K562 (cell line): Measurements from ENCODE around the gene PRKAR1A. TPM values are rescaled to one million over a fixed set of nuclear protein-coding genes. Genes with fewer than 3 reads are reported as not detected.

Experiments used
- ATAC-seq: fragments of 200-7000 bp; cut with Tn5 transposase; 3 replicates; pipeline ENCODE4 v1.9.1; 2020; ENCODE audit warnings: moderate library complexity
- BruUV-seq: library from RNA; stranded (reverse); fragments of 400-500 nt; replicated peaks from 2 replicates; lab custom pipeline; 2021; lab: Mats Ljungman, UMichigan
- CTCF ChIA-PET: fragments of 300-600 bp; formaldehyde crosslinking; extraction: SDS; loops from one replicate; lab custom pipeline; 2021; ENCODE audit warnings: low intra/inter-chr PET ratio; lab: Yijun Ruan, JAX
- POLR2A ChIA-PET: fragments of 300-600, 350-650 bp; sonication (Branson Sonifier 250); formaldehyde crosslinking; extraction: SDS; loops from one replicate; lab custom pipeline; 2021; ENCODE audit warnings: antibody characterized with exemption, inconsistent platforms; lab: Yijun Ruan, JAX
- DNase-seq, 4 experiments: peaks; one replicate each; pipeline versions ENCODE4 v3.0.0 to v3.0.0-alpha.2; 2011 to 2018; ENCODE audit warnings: low spot score in 3 of 4, mixed read lengths in 3 of 4; ENCODE audit errors: extremely low read depth in 1 of 4
- FAIRE-seq: peaks from 2 replicates; lab custom pipeline; 2011; peaks lifted over from hg19 to GRCh38; lab: Jason Lieb, UNC
- H2AFZ ChIP-seq: 2 replicates; pipeline ENCODE4 v1.6.0; 2011; ENCODE audit warnings: low read depth, low read length, control low read depth, inconsistent platforms
- H3K27ac ChIP-seq: fragments of 200-600 bp; 3 replicates; pipeline ENCODE4 v1.8.0; 2011; ENCODE audit warnings: low read depth, mild to moderate bottlenecking, control low read depth, inconsistent platforms, low read length, moderate library complexity, mixed read lengths; ENCODE audit errors: extremely low read depth
- H3K27me3 ChIP-seq, 2 experiments: fragments of 300-600 bp in 1 of 2; 2 replicates in 1 of 2; 3 replicates in 1 of 2; pipeline versions ENCODE4 v1.6.0 to v1.8.0; 2011; ENCODE audit warnings: inconsistent platforms in 2 of 2, low read length in 2 of 2, mild to moderate bottlenecking in 1 of 2, mixed read lengths in 1 of 2, moderate library complexity in 1 of 2; ENCODE audit not compliant: control insufficient read depth in 2 of 2, insufficient read depth in 2 of 2
- H3K36me3 ChIP-seq: fragments of 300-600 bp; 3 replicates; pipeline ENCODE4 v1.8.0; 2011; ENCODE audit warnings: mild to moderate bottlenecking, low read length, inconsistent platforms; ENCODE audit not compliant: control insufficient read depth, insufficient read depth
- H3K4me1 ChIP-seq, 2 experiments: fragments of 200-600 bp in 1 of 2; replicated peaks in 1 of 2; 2 replicates in 1 of 2; 3 replicates in 1 of 2; pipeline versions ENCODE4 v1.5.1 to v1.8.0; 2011; ENCODE audit warnings: inconsistent platforms in 2 of 2, low read length in 2 of 2, mild to moderate bottlenecking in 1 of 2, mixed read lengths in 1 of 2, moderate library complexity in 1 of 2; ENCODE audit not compliant: control insufficient read depth in 2 of 2, insufficient read depth in 2 of 2
- H3K4me2 ChIP-seq: 2 replicates; pipeline ENCODE4 v1.6.1; 2011; ENCODE audit warnings: low read length, control low read depth, inconsistent platforms, mixed read lengths; ENCODE audit not compliant: insufficient read depth
- H3K4me3 ChIP-seq: fragments of 200-600 bp; sonication (generic), shearing (Covaris generic); 2 replicates; pipeline ENCODE4 v1.5.1; 2016; ENCODE audit warnings: control low read depth, inconsistent platforms
- H3K79me2 ChIP-seq: fragments of 200-600 bp; 3 replicates; pipeline ENCODE4 v1.8.0; 2011; ENCODE audit warnings: low read length, inconsistent platforms; ENCODE audit not compliant: control insufficient read depth, insufficient read depth
- H3K9ac ChIP-seq, 2 experiments: 2 replicates each; pipeline versions ENCODE4 v1.6.0 to v1.6.1; 2011; ENCODE audit warnings: low read depth in 2 of 2, low read length in 2 of 2, control low read depth in 1 of 2, inconsistent platforms in 1 of 2, mild to moderate bottlenecking in 1 of 2, mixed read lengths in 1 of 2; ENCODE audit not compliant: insufficient read depth in 1 of 2
- H3K9me1 ChIP-seq: one replicate; pipeline ENCODE4 v1.6.0; 2011; ENCODE audit warnings: inconsistent platforms, mild to moderate bottlenecking, low read length, moderate library complexity; ENCODE audit not compliant: control insufficient read depth, insufficient read depth
- H3K9me3 ChIP-seq: replicated peaks from 2 replicates; pipeline ENCODE4 v1.5.1; 2011; ENCODE audit warnings: low read depth, low read length, inconsistent platforms; ENCODE audit not compliant: control insufficient read depth, insufficient read depth
- H4K20me1 ChIP-seq: replicated peaks from 2 replicates; pipeline ENCODE4 v1.6.1; 2011; ENCODE audit warnings: low read length, inconsistent platforms, mixed read lengths; ENCODE audit not compliant: control insufficient read depth, insufficient read depth
- FOXA1 ChIP-seq: fragments of 450-650 bp; IDR thresholded peaks from 2 replicates; pipeline ENCODE4 v1.6.1; 2016; ENCODE audit warnings: mild to moderate bottlenecking, borderline replicate concordance
- FOXA3 ChIP-seq, 2 experiments: fragments of 450-650 bp in 1 of 2; sonication (generic) in 1 of 2; formaldehyde crosslinking; IDR thresholded peaks in 1 of 2; conservative IDR thresholded peaks in 1 of 2; 2 replicates each; pipeline versions ENCODE4 v1.4.0 to v1.8.0; 2020 to 2022; ENCODE audit warnings: mild to moderate bottlenecking in 2 of 2, missing genetic modification reagents in 1 of 2
- MEIS2 ChIP-seq: fragments of 450-650 bp; IDR thresholded peaks from 2 replicates; pipeline ENCODE4 v1.6.1; 2014; ENCODE audit warnings: mild to moderate bottlenecking; ENCODE audit not compliant: partially characterized antibody
- MTF1 ChIP-seq: fragments of 250-450 bp; sonication (Bioruptor Pico); IDR thresholded peaks from 2 replicates; pipeline ENCODE4 v1.9.0; 2021; ENCODE audit warnings: moderate library complexity, mild to moderate bottlenecking, inconsistent platforms, borderline replicate concordance
- NEUROD1 ChIP-seq: fragments of 150-350 bp; IDR thresholded peaks from 2 replicates; pipeline ENCODE4 v1.6.1; 2014; ENCODE audit warnings: borderline replicate concordance, low read length, low read depth; ENCODE audit not compliant: partially characterized antibody
- PHB ChIP-seq: fragments of 250-450 bp; sonication (Bioruptor Pico); IDR thresholded peaks from 2 replicates; pipeline ENCODE4 v1.5.0; 2021
- whole genome bisulfite sequencing: fragments of 100-300 bp; shearing (Covaris generic); methylation state at CpG from one replicate; pipeline ENCODE4 v1.1.6; 2016; ENCODE audit warnings: low coverage, mixed read lengths; ENCODE audit not compliant: insufficient coverage; ENCODE audit errors: missing lambda C conversion rate; 5-methylcytosine and 5-hydroxymethylcytosine counted together
- in situ Hi-C: fragments of 300-500 bp; cut with MboI; formaldehyde crosslinking; loops from 4 replicates; pipeline ENCODE4 v1.15.0; 2018; ENCODE audit warnings: inconsistent platforms, mixed read lengths
- intact Hi-C: fragments of 100-400 bp; cut with micrococcal nuclease; formaldehyde crosslinking; loops from 2 replicates; pipeline ENCODE4 v1.14.2; 2022
- polyA plus RNA-seq, 8 experiments: library from polyadenylated mRNA; depleted of rRNA in 4 of 8; stranded (reverse) in 5 of 8; unstranded in 3 of 8; fragments of >200 nt; fragmentation: Nextera tagmentation in 2 of 8; fragmentation: Illumina TruSeq in 1 of 8; extraction: Ambion mirVana in 2 of 8; extraction: Trizol in 1 of 8; gene quantifications; 2 replicates each; pipeline versions ENCODE4 v1.2.1 to v1.2.3, GENCODE V29; 2011 to 2014; ENCODE audit warnings: inconsistent platforms in 1 of 8, missing spikeins in 1 of 8
- total RNA-seq, 7 experiments: library from RNA; depleted of rRNA in 6 of 7; stranded (reverse); fragments of >200 nt in 6 of 7; fragmentation: Illumina TruSeq in 2 of 7; extraction: Trizol in 2 of 7; gene quantifications; 2 replicates each; pipeline versions ENCODE4 v1.2.1 to v1.2.3, GENCODE V29; 2011 to 2021; ENCODE audit warnings: low replicate concordance in 1 of 7
- TF ChIP-seq, protein P1 (sequence below): fragments of 450-650 bp; conservative IDR thresholded peaks from 2 replicates; pipeline ENCODE4 v1.6.1; 2016; ENCODE audit warnings: missing genetic modification characterization, low read depth, mild to moderate bottlenecking, missing compliant biosample characterization, moderate library complexity

Gene PRKAR1A
- total and polyA plus RNA-seq, 9 of the 15 experiments (the other 6 are each of a cell fraction or from before 2014, with no cell fraction given): 15.0 to 95.6 (median 67.5) TPM

DNA sequence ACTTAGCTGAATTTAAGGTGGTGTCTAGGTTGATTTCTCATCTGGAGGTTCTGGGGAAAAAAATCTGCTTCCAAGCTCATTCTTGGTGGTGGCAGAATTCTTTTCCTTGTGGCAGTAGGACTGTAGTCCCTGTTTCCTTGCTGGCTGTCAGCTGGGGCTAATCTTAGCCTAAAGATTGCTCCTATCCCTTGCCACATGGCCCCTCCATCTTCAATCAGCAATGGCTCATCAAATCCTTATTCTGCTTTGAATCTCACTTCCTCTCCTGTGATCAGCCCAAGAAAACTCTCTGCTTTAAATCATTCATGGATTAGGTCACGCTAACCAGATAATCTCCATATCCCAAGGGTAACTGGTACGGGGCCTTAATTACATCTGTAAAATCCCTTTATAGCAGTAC, 82.3 kb downstream of the PRKAR1A start:
- intact Hi-C loops: no loop called here
- in situ Hi-C loops: no loop called here
- POLR2A ChIA-PET: interaction anchor here (0.9 kb wide), 1 partner anchor 14 kb away, joined by 5 read pairs; no protein-coding TSS in a partner anchor
- H3K27me3 ChIP-seq: peaks cover 10 to 12% of the 10 kb centered on the region in 2 experiments; a peak in 4 of 5 replicates
- H3K9me1 ChIP-seq: no peaks in the 10 kb centered on the region
- no TSS peak for BruUV-seq
- H3K79me2 ChIP-seq: no peaks in the 10 kb centered on the region
- WGBS: 35% methylated on average over 2 of the region's 2 CpGs
- peaks cover 0 to 6% of the 10 kb centered on the region in 2 experiments; a peak in 1 of 5 replicates for H3K4me1 ChIP-seq
- no peak for DNase-seq
- TF ChIP-seq FOXA1 (no peak), FOXA3 (CRISPR knock-in tag; conservative IDR thresholded peaks at IDR 0.05 in 1 of 2, IDR thresholded peaks at IDR 0.05 in 1 of 2) (no peak)
- CTCF ChIA-PET: no interaction called here
- ATAC-seq: no peak
- FAIRE-seq: no peak
- H2AFZ ChIP-seq: no peak overlapping the region
- no peak overlapping the region for H3K4me2 ChIP-seq
- no peaks in the 10 kb centered on the region for H3K36me3 ChIP-seq
- H3K4me3 ChIP-seq: no peak overlapping the region
- H4K20me1 ChIP-seq: no peaks in the 10 kb centered on the region
- H3K9ac ChIP-seq: no peak overlapping the region
- no peak overlapping the region for H3K27ac ChIP-seq
- H3K9me3 ChIP-seq: no peaks in the 10 kb centered on the region

DNA sequence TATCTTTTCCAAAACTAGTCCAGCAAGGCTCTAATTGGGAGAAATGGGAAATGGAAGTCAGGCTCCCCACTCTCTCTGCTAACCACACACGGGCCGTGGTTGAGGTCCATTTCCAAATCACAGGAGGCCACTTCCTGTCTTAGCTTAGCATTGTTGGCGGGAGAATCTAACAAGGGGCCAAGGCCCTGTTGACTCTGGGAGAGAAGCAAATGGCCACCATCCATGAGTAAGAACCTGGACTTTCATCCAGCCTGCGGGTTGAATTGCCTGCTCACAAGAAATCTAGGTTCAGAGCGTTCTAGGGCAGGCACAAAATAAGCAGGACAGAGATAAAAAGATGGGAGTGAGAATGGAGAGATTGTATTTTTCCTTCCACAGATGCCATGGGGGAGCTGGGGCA, 83.3 kb downstream of the PRKAR1A start:
- no peaks in the 10 kb centered on the region for H3K9me1 ChIP-seq
- POLR2A ChIA-PET: interaction anchor here (0.7 kb wide), 1 partner anchor 98 kb away, joined by 3 read pairs; no protein-coding TSS in a partner anchor
- TF ChIP-seq NEUROD1 (no peak), MEIS2 (no peak), PHB (no peak), MTF1 (CRISPR knock-in tag) (no peak)
- TF ChIP-seq, protein P1, sequence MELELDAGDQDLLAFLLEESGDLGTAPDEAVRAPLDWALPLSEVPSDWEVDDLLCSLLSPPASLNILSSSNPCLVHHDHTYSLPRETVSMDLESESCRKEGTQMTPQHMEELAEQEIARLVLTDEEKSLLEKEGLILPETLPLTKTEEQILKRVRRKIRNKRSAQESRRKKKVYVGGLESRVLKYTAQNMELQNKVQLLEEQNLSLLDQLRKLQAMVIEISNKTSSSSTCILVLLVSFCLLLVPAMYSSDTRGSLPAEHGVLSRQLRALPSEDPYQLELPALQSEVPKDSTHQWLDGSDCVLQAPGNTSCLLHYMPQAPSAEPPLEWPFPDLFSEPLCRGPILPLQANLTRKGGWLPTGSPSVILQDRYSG (tag): no peak
- no peaks in the 10 kb centered on the region for H4K20me1 ChIP-seq
- no peak overlapping the region for H3K4me3 ChIP-seq
- ATAC-seq (no peak), DNase-seq (no peak), FAIRE-seq (no peak)
- no peak overlapping the region for H3K27ac ChIP-seq
- CTCF ChIA-PET: no interaction called here
- 2% methylated on average over 5 of the region's 5 CpGs for WGBS
- no peak overlapping the region for H3K4me2 ChIP-seq
- H3K36me3 ChIP-seq: no peaks in the 10 kb centered on the region
- in situ Hi-C loops (no loop called here), intact Hi-C loops (no loop called here)
- no peak overlapping the region for H2AFZ ChIP-seq
- BruUV-seq: no TSS peak
- no peaks in the 10 kb centered on the region for H3K79me2 ChIP-seq
- peaks cover 16 to 21% of the 10 kb centered on the region in 2 experiments for H3K27me3 ChIP-seq
- peaks cover 6 to 8% of the 10 kb centered on the region in 2 experiments; a peak in 3 of 5 replicates for H3K4me1 ChIP-seq
- no peak overlapping the region for H3K9ac ChIP-seq
- no peaks in the 10 kb centered on the region for H3K9me3 ChIP-seq
